DND-41 (cell line): ENCODE measurements around the gene AFF4.

ENCODE experiments used
- EZH2 ChIP-seq: IDR thresholded peaks from 3 replicates; pipeline ENCODE4 v1.6.1; 2012; ENCODE audit warnings: borderline replicate concordance, low read depth, mild to moderate bottlenecking, moderate library complexity, low read length, inconsistent platforms; ENCODE audit not compliant: severe bottlenecking
- TF ChIP-seq, protein P1 (sequence below): IDR thresholded peaks from 2 replicates; pipeline ENCODE4 v1.5.1; 2012; ENCODE audit warnings: borderline replicate concordance, low read length, moderate library complexity, mild to moderate bottlenecking; ENCODE audit not compliant: poor library complexity, severe bottlenecking; ENCODE audit errors: extremely low read depth

GRCh38 chr5:132827943-132828673 lies 135.3 kb downstream of the AFF4 start:
- TF ChIP-seq EZH2 = no peak
- TF ChIP-seq, protein P1, sequence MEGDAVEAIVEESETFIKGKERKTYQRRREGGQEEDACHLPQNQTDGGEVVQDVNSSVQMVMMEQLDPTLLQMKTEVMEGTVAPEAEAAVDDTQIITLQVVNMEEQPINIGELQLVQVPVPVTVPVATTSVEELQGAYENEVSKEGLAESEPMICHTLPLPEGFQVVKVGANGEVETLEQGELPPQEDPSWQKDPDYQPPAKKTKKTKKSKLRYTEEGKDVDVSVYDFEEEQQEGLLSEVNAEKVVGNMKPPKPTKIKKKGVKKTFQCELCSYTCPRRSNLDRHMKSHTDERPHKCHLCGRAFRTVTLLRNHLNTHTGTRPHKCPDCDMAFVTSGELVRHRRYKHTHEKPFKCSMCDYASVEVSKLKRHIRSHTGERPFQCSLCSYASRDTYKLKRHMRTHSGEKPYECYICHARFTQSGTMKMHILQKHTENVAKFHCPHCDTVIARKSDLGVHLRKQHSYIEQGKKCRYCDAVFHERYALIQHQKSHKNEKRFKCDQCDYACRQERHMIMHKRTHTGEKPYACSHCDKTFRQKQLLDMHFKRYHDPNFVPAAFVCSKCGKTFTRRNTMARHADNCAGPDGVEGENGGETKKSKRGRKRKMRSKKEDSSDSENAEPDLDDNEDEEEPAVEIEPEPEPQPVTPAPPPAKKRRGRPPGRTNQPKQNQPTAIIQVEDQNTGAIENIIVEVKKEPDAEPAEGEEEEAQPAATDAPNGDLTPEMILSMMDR = no peak
